Neutrophil (primary cell): ENCODE measurements around the gene LAT.

Source experiments
- H3K27ac ChIP-seq: fragments of 200-600 bp; sonication (generic); 2 replicates; pipeline ENCODE4 v1.5.1; 2016; ENCODE audit warnings: mild to moderate bottlenecking, moderate library complexity
- H3K27me3 ChIP-seq: fragments of 200-600 bp; sonication (generic); 2 replicates; pipeline ENCODE4 v1.6.0; 2016; ENCODE audit warnings: mild to moderate bottlenecking
- H3K36me3 ChIP-seq: fragments of 200-600 bp; sonication (generic); 2 replicates; pipeline ENCODE4 v1.5.1; 2017
- H3K4me1 ChIP-seq, 2 experiments: fragments of 200-600 bp in 1 of 2; sonication (generic) in 1 of 2; 1 replicate in 1 of 2; 2 replicates in 1 of 2; pipeline versions ENCODE4 v1.5.1 to v1.6.1; 2013 to 2016; ENCODE audit warnings: low read depth in 1 of 2, low read length in 1 of 2, mild to moderate bottlenecking in 1 of 2, moderate library complexity in 1 of 2; ENCODE audit not compliant: control insufficient read depth in 1 of 2, insufficient read depth in 1 of 2
- H3K4me3 ChIP-seq, 2 experiments: fragments of 200-600 bp in 1 of 2; sonication (generic) in 1 of 2; 1 replicate in 1 of 2; 2 replicates in 1 of 2; pipeline ENCODE4 v1.5.1; 2013 to 2016; ENCODE audit warnings: low read depth in 1 of 2, low read length in 1 of 2, mild to moderate bottlenecking in 1 of 2, moderate library complexity in 1 of 2
- H3K9me3 ChIP-seq: fragments of 200-600 bp; sonication (generic); 2 replicates; pipeline ENCODE4 v1.5.1; 2016
- CTCF ChIP-seq: fragments of 200-600 bp; sonication (generic); IDR thresholded peaks from 2 replicates; pipeline ENCODE4 v1.5.1; 2016; ENCODE audit warnings: antibody characterized with exemption

LAT gene

GRCh38 chr16:28985211-28986041, 574 bp downstream of the LAT start:
- Histone ChIP-seq H3K4me1 (peaks cover 15 to 19% of the 10 kb centered on the region in 2 experiments), H3K9me3 (no peaks in the 10 kb centered on the region), H3K27ac (no peak overlapping the region), H3K27me3 (no peaks in the 10 kb centered on the region), H3K36me3 (peaks cover 10% of the 10 kb centered on the region), H3K4me3 (peak overlapping the region; percentile 47 to 62)
- no peak for TF ChIP-seq CTCF

DNA sequence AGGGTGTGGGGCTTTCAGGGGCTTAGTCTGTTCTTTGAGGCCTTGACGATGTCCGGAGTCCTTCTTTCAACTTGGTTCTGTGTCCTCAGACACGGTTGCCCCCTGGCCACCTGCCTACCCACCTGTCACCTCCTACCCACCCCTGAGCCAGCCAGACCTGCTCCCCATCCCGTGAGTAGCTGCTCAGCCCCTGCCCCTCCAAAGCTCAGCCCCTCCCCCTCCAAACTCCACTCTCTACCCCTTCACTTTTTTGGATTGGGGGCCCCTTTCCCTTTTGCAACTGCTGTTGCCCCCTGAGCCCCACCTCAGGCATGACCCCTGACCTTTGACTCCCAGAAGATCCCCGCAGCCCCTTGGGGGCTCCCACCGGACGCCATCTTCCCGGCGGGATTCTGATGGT, 1.2 kb downstream of the LAT start:
- peaks cover 10% of the 10 kb centered on the region for H3K36me3 ChIP-seq

GRCh38 chr16:28986492-28986891, 1.6 kb downstream of the LAT start:
- TF ChIP-seq CTCF, result no peak
- H3K27ac ChIP-seq, result no peak overlapping the region
- peaks cover 10% of the 10 kb centered on the region for H3K36me3 ChIP-seq
- no peak overlapping the region for H3K4me3 ChIP-seq
- peaks cover 15 to 19% of the 10 kb centered on the region in 2 experiments for H3K4me1 ChIP-seq
- no peaks in the 10 kb centered on the region for H3K9me3 ChIP-seq
- no peaks in the 10 kb centered on the region for H3K27me3 ChIP-seq

More for the DNA sequence above, 1.2 kb downstream of the LAT start:
- H3K4me1 ChIP-seq, result peaks cover 15 to 19% of the 10 kb centered on the region in 2 experiments
- TF ChIP-seq CTCF, result no peak
- no peaks in the 10 kb centered on the region for H3K9me3 ChIP-seq
- no peak overlapping the region for H3K4me3 ChIP-seq
- no peak overlapping the region for H3K27ac ChIP-seq
- no peaks in the 10 kb centered on the region for H3K27me3 ChIP-seq

- peaks cover 15 to 19% of the 10 kb centered on the region in 2 experiments for H3K4me1 ChIP-seq
- H3K27ac ChIP-seq, result no peak overlapping the region
- no peaks in the 10 kb centered on the region for H3K9me3 ChIP-seq
- no peak for TF ChIP-seq CTCF
- peaks cover 9% of the 10 kb centered on the region for H3K36me3 ChIP-seq
- no peaks in the 10 kb centered on the region for H3K27me3 ChIP-seq
- H3K4me3 ChIP-seq, result no peak overlapping the region
Observed at GRCh38 chr16:28987170-28987853, 2.5 kb downstream of the LAT start.

DNA sequence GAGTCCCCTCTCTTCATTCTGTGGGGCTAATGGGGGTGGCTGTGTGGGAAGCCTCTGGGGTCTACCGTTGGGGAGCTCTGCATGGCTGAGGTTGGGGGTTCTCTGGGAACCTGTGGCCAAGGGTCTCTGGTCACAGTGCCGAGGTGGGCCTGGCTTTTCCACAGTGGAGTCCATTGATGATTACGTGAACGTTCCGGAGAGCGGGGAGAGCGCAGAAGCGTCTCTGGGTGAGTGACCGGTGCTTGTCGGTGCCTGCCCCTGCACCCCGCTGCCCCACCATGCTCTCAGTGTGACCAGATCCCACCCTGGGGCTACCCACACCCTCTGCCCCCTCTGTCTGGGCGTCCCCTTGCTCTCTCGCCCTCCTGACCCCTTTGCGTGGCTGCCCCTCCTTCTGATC, 4.5 kb downstream of the LAT start:
- Histone ChIP-seq H3K4me3 (no peak overlapping the region), H3K9me3 (no peaks in the 10 kb centered on the region), H3K27me3 (no peaks in the 10 kb centered on the region), H3K4me1 (peaks cover 12 to 13% of the 10 kb centered on the region in 2 experiments), H3K36me3 (no peaks in the 10 kb centered on the region), H3K27ac (no peak overlapping the region)
- no peak for TF ChIP-seq CTCF
